GM10847 (cell line): Measurements from ENCODE around the gene CLTA.

ENCODE experiments used
- POLR2A ChIP-seq: IDR thresholded peaks from 2 replicates; pipeline ENCODE4 v1.6.1; 2011; ENCODE audit not compliant: insufficient read length; ENCODE audit errors: extremely low read depth

CLTA gene

GRCh38 chr9:36207546-36208012 lies 16.9 kb downstream of the CLTA start:
- no peak for TF ChIP-seq POLR2A

GRCh38 chr9:36208521-36209253 lies 18.0 kb downstream of the CLTA start:
- TF ChIP-seq POLR2A: no peak

- no peak for TF ChIP-seq POLR2A
These were observed 20.0 kb downstream of the CLTA start for GRCh38 chr9:36210722-36211121.

- no peak for TF ChIP-seq POLR2A
These were observed 20.8 kb downstream of the CLTA start for GRCh38 chr9:36211510-36211909.

GRCh38 chr9:36213387-36213786 lies 22.7 kb downstream of the CLTA start:
- no peak for TF ChIP-seq POLR2A

GRCh38 chr9:36213989-36214388 lies 23.3 kb downstream of the CLTA start:
- TF ChIP-seq POLR2A: no peak

GRCh38 chr9:36214571-36214970 lies 23.9 kb downstream of the CLTA start:
- TF ChIP-seq POLR2A: no peak

- no peak for TF ChIP-seq POLR2A
These were observed 26.7 kb downstream of the CLTA start for GRCh38 chr9:36217256-36217968.

GRCh38 chr9:36218011-36218410 lies 27.3 kb downstream of the CLTA start:
- TF ChIP-seq POLR2A: no peak

GRCh38 chr9:36218411-36218901 lies 27.7 kb downstream of the CLTA start:
- no peak for TF ChIP-seq POLR2A

GRCh38 chr9:36221667-36222066 lies 30.9 kb downstream of the CLTA start:
- TF ChIP-seq POLR2A: no peak

- no peak for TF ChIP-seq POLR2A
These were observed 31.7 kb downstream of the CLTA start for GRCh38 chr9:36222449-36222848.

GRCh38 chr9:36237230-36237629 lies 46.5 kb downstream of the CLTA start:
- no peak for TF ChIP-seq POLR2A

GRCh38 chr9:36245906-36246305 lies 55.2 kb downstream of the CLTA start:
- TF ChIP-seq POLR2A: no peak

- no peak for TF ChIP-seq POLR2A
These were observed 56.6 kb downstream of the CLTA start for GRCh38 chr9:36247356-36247755.

GRCh38 chr9:36249189-36249588 lies 58.5 kb downstream of the CLTA start:
- no peak for TF ChIP-seq POLR2A
